ENCODE results near the gene FNDC3B. TPM values are rescaled to one million over a fixed set of nuclear protein-coding genes. Genes with fewer than 3 reads are reported as not detected.

Gene FNDC3B
- total RNA-seq, 1 experiment from 2014 or later = 22.9 TPM

DNA sequence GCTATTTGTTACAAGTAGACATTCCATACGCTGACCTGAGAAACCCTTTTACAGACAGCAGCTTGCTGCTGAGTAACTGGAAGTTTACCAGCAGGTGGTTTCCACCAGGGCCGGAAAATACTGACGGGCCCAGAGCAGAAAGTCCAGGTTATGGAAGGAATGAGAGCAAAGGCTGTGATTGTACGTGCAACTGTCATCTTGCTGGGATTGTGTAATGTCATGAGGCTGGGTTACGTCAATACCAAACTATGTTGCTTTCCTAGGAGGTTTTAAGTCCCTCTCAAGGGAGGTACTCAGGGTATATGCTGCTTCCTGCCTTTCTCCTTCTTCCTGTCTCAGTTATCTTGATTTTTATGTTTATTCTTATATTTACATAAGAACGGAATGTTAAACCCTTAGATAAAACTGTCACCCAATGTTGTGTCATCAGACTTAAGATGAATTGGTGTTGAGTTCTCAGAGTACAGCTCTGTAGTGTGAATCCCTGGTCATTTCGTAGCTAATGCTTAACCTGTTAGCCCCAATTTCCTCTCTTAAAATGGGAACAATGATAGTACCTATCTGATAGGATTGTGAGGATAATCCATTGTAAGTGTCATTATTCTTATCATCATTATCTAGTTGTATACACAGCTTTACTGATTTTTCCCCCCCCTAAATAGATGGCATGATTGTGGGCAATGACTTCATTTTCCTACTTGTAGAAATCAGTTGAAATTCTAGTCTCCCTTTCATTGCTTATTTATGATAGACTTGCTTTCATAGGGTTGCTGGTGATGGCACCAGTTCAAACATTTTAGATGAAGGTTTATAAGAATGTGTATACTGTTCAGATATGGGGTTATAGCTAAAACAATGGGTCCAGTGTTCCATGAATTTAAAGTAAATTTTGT is 101.4 kb downstream of the FNDC3B start:
- peak; percentile 59 for DNase-seq (ENCODE audit: low spot score)

DNA sequence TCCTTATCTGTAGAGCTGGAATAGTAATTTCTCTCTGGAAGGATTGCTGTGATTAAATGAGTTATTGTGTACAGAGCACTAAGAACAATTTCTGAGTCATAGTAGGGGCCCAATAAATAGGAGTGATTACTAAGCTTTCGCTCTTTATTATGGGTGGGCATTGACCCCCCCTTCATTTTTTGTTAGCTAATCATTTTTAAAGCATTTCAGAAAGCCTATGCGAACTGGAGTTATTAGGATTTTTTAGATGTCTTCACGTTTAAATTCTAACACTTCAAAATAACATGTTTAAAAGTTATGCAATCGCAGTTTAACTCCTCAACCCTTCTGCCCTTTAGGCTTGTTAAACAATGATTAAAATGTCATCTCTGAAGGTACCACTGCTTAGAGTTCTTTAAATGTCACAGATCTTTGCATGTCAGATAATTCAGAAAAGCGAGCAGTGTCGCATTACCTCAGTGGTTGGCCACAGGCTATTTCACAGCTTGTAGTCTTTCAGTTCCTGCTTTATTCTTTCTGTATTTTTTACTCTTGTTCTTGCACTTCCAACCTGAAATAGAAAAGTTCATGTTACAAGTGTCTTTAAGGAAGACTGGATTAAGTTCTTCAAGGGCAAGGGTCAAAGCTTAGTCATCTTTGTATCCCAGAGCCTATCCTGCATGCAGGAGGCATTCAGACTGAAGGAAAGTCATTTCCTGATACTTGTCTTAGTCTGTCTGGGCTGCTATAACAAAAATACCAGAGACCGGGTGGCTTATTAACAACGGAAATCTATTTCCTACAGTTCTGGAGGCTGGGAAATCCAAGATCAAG is 102.9 kb downstream of the FNDC3B start:
- in situ Hi-C loops (cut with HindIII; ENCODE audit: low sequenced_read_pairs) = no loop called here
- DNase-seq (ENCODE audit: low spot score) = no peak

More for the DNA sequence above, 101.4 kb downstream of the FNDC3B start:
- in situ Hi-C loops (cut with HindIII; ENCODE audit: low sequenced_read_pairs) = no loop called here

GRCh38 chr3:172142864-172143451 is 103.6 kb downstream of the FNDC3B start:
- DNase-seq (ENCODE audit: low spot score) = no peak
- in situ Hi-C loops (cut with HindIII; ENCODE audit: low sequenced_read_pairs) = no loop called here

GRCh38 chr3:172143739-172144497 is 104.5 kb downstream of the FNDC3B start:
- no peak for DNase-seq (ENCODE audit: low spot score)
- in situ Hi-C loops (cut with HindIII; ENCODE audit: low sequenced_read_pairs) = no loop called here

- no peak for DNase-seq (ENCODE audit: low spot score)
- in situ Hi-C loops (cut with HindIII; ENCODE audit: low sequenced_read_pairs) = no loop called here
These were observed 105.2 kb downstream of the FNDC3B start for GRCh38 chr3:172144601-172145000.

GRCh38 chr3:172145031-172145686 is 105.8 kb downstream of the FNDC3B start:
- in situ Hi-C loops (cut with HindIII; ENCODE audit: low sequenced_read_pairs) = no loop called here
- DNase-seq (ENCODE audit: low spot score) = no peak

GRCh38 chr3:172146349-172146748 is 107.0 kb downstream of the FNDC3B start:
- in situ Hi-C loops (cut with HindIII; ENCODE audit: low sequenced_read_pairs) = no loop called here
- no peak for DNase-seq (ENCODE audit: low spot score)

- in situ Hi-C loops (cut with HindIII; ENCODE audit: low sequenced_read_pairs) = no loop called here
- DNase-seq (ENCODE audit: low spot score) = no peak
These were observed 107.9 kb downstream of the FNDC3B start for GRCh38 chr3:172147113-172147818.

GRCh38 chr3:172148241-172148640 is 108.9 kb downstream of the FNDC3B start:
- in situ Hi-C loops (cut with HindIII; ENCODE audit: low sequenced_read_pairs) = no loop called here
- no peak for DNase-seq (ENCODE audit: low spot score)

DNA sequence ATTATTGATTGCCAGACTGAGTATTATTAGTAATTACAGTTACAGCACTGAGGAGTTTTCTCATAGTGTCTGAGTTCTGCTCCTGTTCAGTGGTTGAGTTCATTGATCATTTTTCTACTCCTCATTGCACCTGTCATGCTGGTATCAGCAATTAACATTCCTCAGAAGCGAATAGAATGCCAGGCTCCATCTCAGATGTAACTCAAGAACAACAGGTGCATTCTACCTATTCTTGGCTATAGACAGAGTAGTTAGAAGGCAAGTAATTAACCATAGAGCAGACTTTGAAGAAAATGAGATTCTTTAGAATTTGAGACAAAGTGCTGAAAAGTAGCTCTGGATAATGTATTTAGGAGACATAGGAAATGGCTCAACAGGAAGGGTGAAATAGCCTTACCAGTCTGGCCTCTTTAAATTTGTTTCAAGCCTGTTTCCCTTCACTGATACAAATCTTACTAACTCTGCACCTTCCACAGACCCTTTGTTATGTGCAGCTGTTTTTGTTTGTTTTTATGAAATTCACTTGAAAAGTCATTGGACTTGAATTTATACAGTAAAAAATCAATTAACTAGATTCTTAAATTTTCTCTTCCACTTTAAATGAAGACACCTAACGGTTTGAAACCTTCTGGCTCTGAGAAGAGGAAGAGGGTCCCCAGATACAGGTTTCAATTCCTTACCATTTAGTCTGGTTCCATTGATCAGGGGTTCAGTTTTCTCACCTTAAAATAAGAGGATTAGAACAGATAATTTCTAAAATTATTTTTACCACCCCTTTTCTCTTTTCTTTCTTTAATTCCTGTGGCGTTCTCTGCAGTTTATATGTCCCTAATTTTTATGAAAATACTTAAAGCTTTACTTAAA is 109.6 kb downstream of the FNDC3B start:
- in situ Hi-C loops (cut with HindIII; ENCODE audit: low sequenced_read_pairs) = no loop called here
- no peak for DNase-seq (ENCODE audit: low spot score)

- DNase-seq (ENCODE audit: low spot score) = no peak
- in situ Hi-C loops (cut with HindIII; ENCODE audit: low sequenced_read_pairs) = no loop called here
These were observed 110.9 kb downstream of the FNDC3B start for GRCh38 chr3:172150268-172150667.

DNA sequence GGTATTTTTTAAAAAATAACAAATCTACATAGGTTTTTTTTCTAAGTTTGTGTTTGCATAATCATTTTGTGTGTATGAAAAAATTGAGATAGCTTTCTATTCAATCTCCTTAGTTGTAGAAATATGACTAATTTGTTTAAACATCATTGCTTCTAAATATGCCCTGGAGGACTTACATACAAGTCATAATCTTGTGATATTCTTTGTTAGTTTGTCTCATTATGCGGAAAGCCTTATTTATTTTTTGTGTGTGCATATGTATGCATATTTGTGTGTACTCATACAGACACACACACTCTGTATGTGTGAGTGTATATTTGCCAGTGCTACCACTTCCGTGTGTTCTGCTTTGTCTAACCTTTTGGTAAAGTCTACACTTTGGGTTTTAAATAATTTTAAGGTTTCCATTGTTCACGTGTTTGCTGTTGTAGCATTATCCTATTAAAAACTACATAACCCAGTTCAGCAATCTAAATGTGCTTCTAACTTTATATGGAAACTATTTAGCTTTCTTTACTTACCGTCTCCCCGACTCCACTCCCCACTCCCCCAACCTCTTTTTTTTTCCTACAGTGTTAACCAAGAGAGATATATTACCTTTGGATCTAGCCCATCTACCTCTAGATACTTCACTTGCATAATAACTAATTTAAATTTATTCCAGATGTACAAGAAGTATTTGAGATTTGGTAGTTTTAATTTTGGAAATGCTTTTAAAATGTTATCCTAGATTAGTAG is 111.7 kb downstream of the FNDC3B start:
- in situ Hi-C loops (cut with HindIII; ENCODE audit: low sequenced_read_pairs) = no loop called here
- no peak for DNase-seq (ENCODE audit: low spot score)

DNA sequence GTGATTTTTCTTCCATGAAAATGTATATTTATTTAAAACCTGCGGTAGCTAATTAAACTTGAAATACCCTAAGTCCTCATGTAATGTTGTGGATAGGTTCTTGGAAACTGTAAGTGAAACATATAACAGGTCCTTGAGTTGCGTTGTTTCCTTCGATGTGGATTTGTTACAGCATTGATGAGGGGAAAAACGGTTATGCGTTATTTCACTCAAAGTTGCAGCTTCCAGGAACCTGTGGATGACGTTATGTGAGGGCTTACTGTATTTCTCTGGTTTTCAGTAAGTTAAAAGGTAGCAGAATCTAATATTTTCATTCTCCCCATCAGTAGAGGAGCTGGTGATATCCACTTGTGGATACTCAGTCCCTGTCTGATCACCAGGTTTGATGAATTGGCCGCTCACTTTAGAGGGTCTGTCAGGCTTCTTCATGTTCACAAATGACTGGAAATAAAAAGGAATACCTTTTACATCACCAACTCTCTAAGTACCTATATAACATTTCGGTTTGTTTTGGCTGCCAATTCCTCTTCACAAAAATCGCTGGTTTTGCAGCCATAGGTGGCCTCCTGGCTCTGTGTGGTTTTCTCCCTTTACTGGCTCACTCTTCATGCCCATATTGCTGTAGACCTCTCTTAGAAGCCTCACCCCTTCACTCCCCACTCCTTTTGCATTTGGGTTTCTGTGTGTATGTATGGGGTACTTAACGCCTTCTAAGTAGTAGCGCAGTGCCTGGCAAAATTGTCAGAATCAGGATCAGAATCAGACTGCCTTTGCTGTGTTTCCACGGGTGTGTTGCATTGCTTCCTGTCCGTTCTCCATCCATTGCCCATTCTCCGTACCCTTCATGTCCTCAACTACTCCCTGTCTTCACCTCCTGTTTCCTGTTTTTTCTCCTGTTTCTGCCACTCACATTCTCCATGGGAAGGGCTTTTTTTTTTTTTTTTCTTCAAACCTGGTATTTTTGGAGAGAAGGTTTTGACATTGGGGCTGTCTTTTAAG is 112.6 kb downstream of the FNDC3B start:
- no peak for DNase-seq (ENCODE audit: low spot score)
- in situ Hi-C loops (cut with HindIII; ENCODE audit: low sequenced_read_pairs) = no loop called here

- no peak for DNase-seq (ENCODE audit: low spot score)
- in situ Hi-C loops (cut with HindIII; ENCODE audit: low sequenced_read_pairs) = no loop called here
These were observed 113.5 kb downstream of the FNDC3B start for GRCh38 chr3:172152874-172153273.

DNA sequence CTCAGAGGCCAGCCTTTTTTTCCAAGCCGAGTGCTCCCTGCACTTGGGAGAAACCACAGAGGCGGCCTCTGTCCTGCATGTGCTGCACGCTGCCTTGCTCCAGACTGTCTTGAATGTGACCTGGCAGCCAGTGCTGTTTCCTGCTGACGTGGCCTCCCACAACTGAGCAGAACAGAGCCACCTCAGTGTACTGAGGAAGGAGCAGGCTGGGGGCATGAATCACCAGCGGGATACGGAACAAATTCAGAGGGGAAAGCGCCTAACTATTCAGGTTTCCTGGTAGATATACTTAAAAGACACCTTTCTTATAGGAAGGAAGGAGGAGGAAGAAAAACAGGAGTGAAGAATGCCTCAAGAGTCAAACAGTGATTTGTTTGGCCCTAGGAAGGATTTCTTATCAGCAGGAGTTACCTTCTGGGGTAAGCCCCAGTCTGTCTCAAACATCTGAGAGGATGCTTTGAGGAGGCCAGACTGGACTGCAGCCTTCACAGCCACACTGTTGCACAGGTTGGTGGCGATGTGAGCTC is 114.0 kb downstream of the FNDC3B start:
- in situ Hi-C loops (cut with HindIII; ENCODE audit: low sequenced_read_pairs) = no loop called here
- peak; percentile 76 for DNase-seq (ENCODE audit: low spot score)
